Neuronal stem cell (in vitro differentiated cells): ENCODE data around the gene ATP9B.

Source experiments
- DNase-seq: peaks from one replicate; pipeline ENCODE4 v3.0.0-alpha.2; 2013; ENCODE audit warnings: low spot score
- H2AFZ ChIP-seq: one replicate; pipeline ENCODE4 v1.6.1; 2013; ENCODE audit warnings: mild to moderate bottlenecking, low read length, inconsistent platforms
- H2AK5ac ChIP-seq: 2 replicates; pipeline ENCODE4 v1.6.1; 2013; ENCODE audit warnings: low read depth, mild to moderate bottlenecking, inconsistent platforms, low read length, moderate library complexity, mixed read lengths
- H2BK120ac ChIP-seq: 2 replicates; pipeline ENCODE4 v1.6.1; 2013; ENCODE audit warnings: low read depth, mild to moderate bottlenecking, inconsistent platforms, low read length, moderate library complexity, mixed read lengths
- H2BK12ac ChIP-seq: one replicate; pipeline ENCODE4 v1.6.1; 2013; ENCODE audit warnings: low read length, inconsistent platforms
- H2BK15ac ChIP-seq: 2 replicates; pipeline ENCODE4 v1.6.1; 2013; ENCODE audit warnings: mild to moderate bottlenecking, low read length, inconsistent platforms, mixed read lengths
- H2BK5ac ChIP-seq: one replicate; pipeline ENCODE4 v1.6.1; 2013; ENCODE audit warnings: inconsistent platforms, mild to moderate bottlenecking, low read length, moderate library complexity
- H3K14ac ChIP-seq: one replicate; pipeline ENCODE4 v1.6.1; 2013; ENCODE audit warnings: low read length, inconsistent platforms
- H3K18ac ChIP-seq: 2 replicates; pipeline ENCODE4 v1.6.1; 2013; ENCODE audit warnings: low read length, inconsistent platforms
- H3K23ac ChIP-seq: 2 replicates; pipeline ENCODE4 v1.6.1; 2013; ENCODE audit warnings: low read depth, mild to moderate bottlenecking, mixed read lengths, low read length, inconsistent platforms; ENCODE audit not compliant: poor library complexity
- H3K27ac ChIP-seq: replicated peaks from 3 replicates; pipeline ENCODE4 v1.5.1; 2013; ENCODE audit warnings: low read length, inconsistent platforms
- H3K27me3 ChIP-seq, 3 experiments: 2 replicates each; pipeline ENCODE4 v1.6.1; 2013; ENCODE audit warnings: low read length in 3 of 3, mild to moderate bottlenecking in 2 of 3, inconsistent platforms in 1 of 3, low read depth in 1 of 3, mixed read lengths in 1 of 3, moderate library complexity in 1 of 3; ENCODE audit not compliant: control insufficient read depth in 3 of 3, insufficient read depth in 3 of 3
- H3K36me3 ChIP-seq, 2 donors: replicated peaks in 1 of 2; 2 replicates each; pipeline ENCODE4 v1.6.1; 2013; ENCODE audit warnings: low read length in 2 of 2; ENCODE audit not compliant: control insufficient read depth in 2 of 2, insufficient read depth in 2 of 2
- H3K4ac ChIP-seq: 2 replicates; pipeline ENCODE4 v1.6.1; 2013; ENCODE audit warnings: inconsistent platforms, mild to moderate bottlenecking, low read length, moderate library complexity
- H3K4me1 ChIP-seq, 2 donors: 1 replicate in 1 of 2; 2 replicates in 1 of 2; pipeline ENCODE4 v1.6.1; 2013; ENCODE audit warnings: low read length in 2 of 2, low read depth in 1 of 2; ENCODE audit not compliant: control insufficient read depth in 2 of 2, insufficient read depth in 1 of 2
- H3K4me2 ChIP-seq: one replicate; pipeline ENCODE4 v1.6.1; 2013; ENCODE audit warnings: mild to moderate bottlenecking, low read length, inconsistent platforms; ENCODE audit not compliant: insufficient read depth, poor library complexity, severe bottlenecking
- H3K4me3 ChIP-seq, 2 donors: 2 replicates each; pipeline ENCODE4 v1.5.1; 2013; ENCODE audit warnings: low read length in 2 of 2, mild to moderate bottlenecking in 2 of 2, inconsistent platforms in 1 of 2, moderate library complexity in 1 of 2
- H3K79me1 ChIP-seq: one replicate; pipeline ENCODE4 v1.6.1; 2013; ENCODE audit warnings: low read depth, mild to moderate bottlenecking, inconsistent platforms, low read length, moderate library complexity
- H3K9ac ChIP-seq: one replicate; pipeline ENCODE4 v1.6.1; 2013; ENCODE audit warnings: mild to moderate bottlenecking, low read depth, low read length, inconsistent platforms; ENCODE audit not compliant: poor library complexity
- H3K9me3 ChIP-seq, 2 donors: replicated peaks in 1 of 2; 2 replicates each; pipeline versions ENCODE3 to v1.6.1; 2013; ENCODE audit warnings: low read length in 2 of 2, mild to moderate bottlenecking in 2 of 2, inconsistent platforms in 1 of 2, low read depth in 1 of 2, mixed read lengths in 1 of 2, moderate library complexity in 1 of 2; ENCODE audit not compliant: control insufficient read depth in 2 of 2, insufficient read depth in 1 of 2
- H4K8ac ChIP-seq: one replicate; pipeline ENCODE4 v1.6.1; 2013; ENCODE audit warnings: low read depth, mild to moderate bottlenecking, inconsistent platforms, low read length, moderate library complexity
- H4K91ac ChIP-seq: one replicate; pipeline ENCODE4 v1.6.1; 2013; ENCODE audit warnings: low read length, low read depth, mild to moderate bottlenecking, inconsistent platforms; ENCODE audit not compliant: poor library complexity
- WGBS, 2 donors: extraction: QIAGEN DNeasy Blood & Tissue Kit; methylation state at CpG; one replicate each; pipeline ENCODE4 v1.1.7; 2013; ENCODE audit warnings: missing lambda C conversion rate in 2 of 2, mixed read lengths in 1 of 2; ENCODE audit not compliant: insufficient read length in 2 of 2, insufficient replicate concordance in 1 of 2; ENCODE audit errors: extremely low coverage in 2 of 2; 5-methylcytosine and 5-hydroxymethylcytosine counted together

The ATP9B gene

DNA sequence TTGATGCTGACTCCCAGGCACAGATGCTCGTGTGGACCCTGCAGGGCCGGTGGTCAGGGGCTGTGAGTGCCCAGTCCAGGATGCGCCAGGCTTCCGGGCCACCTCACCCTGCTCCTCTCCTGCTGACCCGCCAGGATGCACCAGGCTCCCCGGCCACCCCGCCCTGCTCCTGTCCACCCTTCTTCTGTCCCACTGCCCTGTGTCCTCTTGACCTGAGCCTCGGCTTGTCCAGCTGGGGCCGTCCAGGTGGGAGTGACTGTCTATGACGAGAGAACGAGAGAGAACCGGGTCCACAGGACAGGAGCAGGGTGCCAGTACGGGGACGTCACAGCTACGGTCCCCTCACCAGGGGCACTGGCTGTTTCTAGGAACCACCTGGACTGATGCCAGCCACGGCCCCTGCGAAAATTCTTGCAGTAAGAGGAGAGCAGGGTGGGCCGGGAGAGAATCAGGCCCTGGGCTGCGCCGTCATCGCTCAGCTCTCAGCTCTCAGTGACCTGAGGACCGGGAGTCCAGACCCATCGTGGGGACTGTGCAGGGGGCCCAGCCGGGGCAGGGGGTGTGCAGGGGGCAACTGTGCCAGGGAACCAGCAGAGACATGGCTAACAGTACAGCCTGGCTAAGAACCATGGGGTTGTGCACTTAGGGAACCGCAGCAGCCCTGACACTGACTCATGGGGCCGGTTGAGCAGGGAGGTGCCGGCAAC lies 313.6 kb downstream of the ATP9B start:
- no peak for DNase-seq

DNA sequence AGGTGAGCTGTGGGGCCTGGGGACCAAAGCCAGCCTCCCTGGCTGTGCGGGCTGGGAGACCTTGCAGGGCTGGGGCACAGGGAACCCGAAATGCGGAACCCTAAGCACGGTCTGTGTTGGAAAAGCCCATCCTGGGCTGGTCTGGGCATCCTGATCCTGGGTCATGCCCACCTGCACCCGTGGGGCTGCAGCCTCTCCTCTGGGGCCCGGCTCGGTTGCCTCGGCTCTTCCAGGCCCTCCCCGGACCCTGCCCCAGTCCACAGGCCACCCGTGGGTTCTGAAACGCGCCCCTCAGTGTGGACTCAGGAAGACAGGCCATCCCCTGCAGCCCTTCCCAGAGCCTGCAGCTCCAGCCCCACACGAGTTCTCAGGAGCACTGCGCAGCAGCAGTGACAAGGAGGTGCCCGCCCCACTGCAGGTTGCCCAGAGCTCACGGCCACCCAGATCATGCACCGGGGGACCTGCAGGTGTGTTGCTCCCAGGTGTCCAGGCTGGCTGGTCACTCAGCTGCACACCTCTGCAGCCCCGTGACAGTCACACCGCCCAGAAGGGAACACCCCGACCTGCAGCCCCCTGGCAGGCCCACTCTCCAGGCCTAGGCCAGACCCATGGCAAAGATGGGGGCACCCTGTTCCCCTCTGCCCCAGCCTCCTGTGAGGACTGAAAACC lies 314.3 kb downstream of the ATP9B start:
- Histone ChIP-seq H3K27me3 (no peaks in the 10 kb centered on the region), H3K4ac (no peak overlapping the region), H3K14ac (peak overlapping the region; percentile 66), H2BK120ac (no peak overlapping the region), H2BK5ac (no peak overlapping the region), H3K4me3 (no peak overlapping the region), H2BK12ac (no peak overlapping the region), H4K8ac (no peak overlapping the region), H3K18ac (peak overlapping the region; percentile 25), H2AK5ac (peak overlapping the region; percentile 19), H3K23ac (no peak overlapping the region), H3K36me3 (peaks cover 0 to 1% of the 10 kb centered on the region in 2 donors), H3K27ac (no peak overlapping the region), H3K79me1 (peaks cover 2% of the 10 kb centered on the region), H2BK15ac (peak overlapping the region; percentile 50), H3K4me2 (no peak overlapping the region), H2AFZ (no peak overlapping the region), H4K91ac (no peak overlapping the region), H3K4me1 (peaks cover 2 to 6% of the 10 kb centered on the region in 2 donors), H3K9me3 (no peaks in the 10 kb centered on the region), H3K9ac (no peak overlapping the region)
- DNase-seq: no peak
- WGBS, 2 donors: no CpG with 5 or more reads among the region's 20 CpGs

More for the DNA sequence above, 313.6 kb downstream of the ATP9B start:
- peak overlapping the region; percentile 26 for H3K14ac ChIP-seq
- H3K9me3 ChIP-seq: no peaks in the 10 kb centered on the region
- no peak overlapping the region for H3K18ac ChIP-seq
- H2BK120ac ChIP-seq: no peak overlapping the region
- no peaks in the 10 kb centered on the region for H3K27me3 ChIP-seq
- no peak overlapping the region for H4K91ac ChIP-seq
- no peak overlapping the region for H3K4me2 ChIP-seq
- H3K23ac ChIP-seq: no peak overlapping the region
- H3K36me3 ChIP-seq: peaks cover 0 to 6% of the 10 kb centered on the region in 2 donors
- H4K8ac ChIP-seq: no peak overlapping the region
- no peak overlapping the region for H2AFZ ChIP-seq
- no peak overlapping the region for H3K4me3 ChIP-seq
- no peak overlapping the region for H3K27ac ChIP-seq
- peak overlapping the region; percentile 19 for H2AK5ac ChIP-seq
- whole genome bisulfite sequencing, 2 donors: no CpG with 5 or more reads among the region's 27 CpGs
- H2BK5ac ChIP-seq: no peak overlapping the region
- peak overlapping the region; percentile 50 for H2BK15ac ChIP-seq
- no peak overlapping the region for H3K9ac ChIP-seq
- peaks cover 3 to 6% of the 10 kb centered on the region in 2 donors for H3K4me1 ChIP-seq
- peaks cover 2% of the 10 kb centered on the region for H3K79me1 ChIP-seq
- no peak overlapping the region for H2BK12ac ChIP-seq
- H3K4ac ChIP-seq: no peak overlapping the region

DNA sequence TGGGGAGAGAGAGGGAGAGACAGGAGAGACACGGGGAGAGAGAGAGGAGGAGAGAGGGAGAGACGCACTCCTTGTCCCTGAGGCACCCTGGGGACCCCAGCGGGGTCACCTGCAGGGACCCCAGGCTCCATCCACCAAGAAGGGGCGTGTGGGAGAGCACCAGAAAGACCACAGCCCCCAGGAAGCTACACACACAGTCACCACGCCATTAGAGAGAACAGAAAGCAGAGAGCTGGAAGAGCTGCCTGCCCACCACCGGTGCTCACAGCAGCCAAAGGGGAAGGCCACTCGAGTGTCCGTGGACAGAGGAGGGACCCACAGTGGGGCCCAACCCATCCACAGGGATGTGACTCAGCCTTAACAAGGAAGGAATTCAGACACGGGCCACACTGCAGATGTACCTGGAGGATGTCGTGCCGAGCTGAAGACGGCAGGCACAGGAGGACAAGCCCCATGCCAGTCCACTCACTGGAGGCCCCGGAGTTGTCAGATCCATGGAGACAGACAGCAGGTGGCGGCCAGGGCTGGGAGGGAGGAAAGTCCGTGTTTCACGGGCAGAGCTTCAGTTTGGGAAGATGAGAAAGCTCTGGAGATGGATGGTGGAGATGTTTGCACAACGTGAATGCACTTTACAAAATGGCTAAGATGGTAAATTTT lies 315.1 kb downstream of the ATP9B start:
- no peak overlapping the region for H2BK5ac ChIP-seq
- H3K4ac ChIP-seq: no peak overlapping the region
- DNase-seq: no peak
- peak overlapping the region; percentile 66 for H3K14ac ChIP-seq
- H2BK120ac ChIP-seq: no peak overlapping the region
- no peak overlapping the region for H2AFZ ChIP-seq
- no peak overlapping the region for H3K4me2 ChIP-seq
- no peak overlapping the region for H2BK12ac ChIP-seq
- peaks cover 0 to 6% of the 10 kb centered on the region in 2 donors for H3K4me1 ChIP-seq
- no peaks in the 10 kb centered on the region for H3K9me3 ChIP-seq
- no peak overlapping the region for H2BK15ac ChIP-seq
- peak overlapping the region; percentile 59 for H3K23ac ChIP-seq
- no CpG with 5 or more reads among the region's 17 CpGs for WGBS, 2 donors
- H4K8ac ChIP-seq: no peak overlapping the region
- no peak overlapping the region for H3K4me3 ChIP-seq
- H3K18ac ChIP-seq: peak overlapping the region; percentile 34
- peaks cover 0 to 5% (median 1%) of the 10 kb centered on the region in 3 experiments for H3K27me3 ChIP-seq
- H4K91ac ChIP-seq: no peak overlapping the region
- no peak overlapping the region for H2AK5ac ChIP-seq
- H3K9ac ChIP-seq: peak overlapping the region; percentile 15
- no peak overlapping the region for H3K27ac ChIP-seq
- no peaks in the 10 kb centered on the region for H3K36me3 ChIP-seq
- H3K79me1 ChIP-seq: peaks cover 2% of the 10 kb centered on the region

DNA sequence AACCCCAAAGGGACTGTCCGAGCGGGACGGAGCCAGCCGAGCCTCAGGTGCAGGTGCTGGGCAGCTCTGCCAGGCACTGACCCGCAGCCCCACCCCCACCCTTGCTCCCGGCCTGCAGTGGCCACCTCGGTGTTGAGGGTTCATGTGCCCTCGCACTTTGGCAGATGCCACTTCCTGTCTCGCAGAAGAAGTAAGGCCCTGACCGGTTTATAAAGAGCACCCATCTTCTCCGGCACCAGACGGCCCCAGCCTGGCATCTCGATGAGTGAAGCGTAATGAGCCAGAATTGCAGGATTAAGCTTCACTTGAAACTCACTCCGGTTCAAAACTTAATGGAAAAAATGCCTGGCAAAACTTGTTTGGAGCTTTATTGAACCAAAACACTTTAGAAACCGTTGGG lies 315.6 kb downstream of the ATP9B start:
- Histone ChIP-seq H2AFZ (no peak overlapping the region), H4K8ac (no peak overlapping the region), H3K4me2 (no peak overlapping the region), H3K4me1 (peaks cover 0 to 6% of the 10 kb centered on the region in 2 donors), H3K23ac (no peak overlapping the region), H3K79me1 (peaks cover 2% of the 10 kb centered on the region), H2BK120ac (no peak overlapping the region), H2AK5ac (no peak overlapping the region), H3K27ac (no peak overlapping the region), H3K18ac (peak overlapping the region; percentile 7), H3K14ac (peak overlapping the region; percentile 2), H4K91ac (no peak overlapping the region), H3K4ac (no peak overlapping the region), H3K27me3 (peaks cover 0 to 10% (median 2%) of the 10 kb centered on the region in 3 experiments), H3K4me3 (no peak overlapping the region), H3K9me3 (no peaks in the 10 kb centered on the region), H2BK5ac (no peak overlapping the region), H3K9ac (no peak overlapping the region), H2BK15ac (no peak overlapping the region), H3K36me3 (no peaks in the 10 kb centered on the region), H2BK12ac (no peak overlapping the region)
- no CpG with 5 or more reads among the region's 16 CpGs for WGBS, 2 donors
- DNase-seq: no peak
